NCI-H1105 (cell line): ENCODE results near the gene SAXO2.
"Not testable (repeated sequence)": the region's sequence is repeated elsewhere in the genome, so short reads cannot be mapped to it uniquely, and the experiment has no call there.

Source experiments
- DNase-seq: peaks from one replicate; lab custom pipeline; 2025; lab: John Stamatoyannopoulos, UW

Gene SAXO2

DNA sequence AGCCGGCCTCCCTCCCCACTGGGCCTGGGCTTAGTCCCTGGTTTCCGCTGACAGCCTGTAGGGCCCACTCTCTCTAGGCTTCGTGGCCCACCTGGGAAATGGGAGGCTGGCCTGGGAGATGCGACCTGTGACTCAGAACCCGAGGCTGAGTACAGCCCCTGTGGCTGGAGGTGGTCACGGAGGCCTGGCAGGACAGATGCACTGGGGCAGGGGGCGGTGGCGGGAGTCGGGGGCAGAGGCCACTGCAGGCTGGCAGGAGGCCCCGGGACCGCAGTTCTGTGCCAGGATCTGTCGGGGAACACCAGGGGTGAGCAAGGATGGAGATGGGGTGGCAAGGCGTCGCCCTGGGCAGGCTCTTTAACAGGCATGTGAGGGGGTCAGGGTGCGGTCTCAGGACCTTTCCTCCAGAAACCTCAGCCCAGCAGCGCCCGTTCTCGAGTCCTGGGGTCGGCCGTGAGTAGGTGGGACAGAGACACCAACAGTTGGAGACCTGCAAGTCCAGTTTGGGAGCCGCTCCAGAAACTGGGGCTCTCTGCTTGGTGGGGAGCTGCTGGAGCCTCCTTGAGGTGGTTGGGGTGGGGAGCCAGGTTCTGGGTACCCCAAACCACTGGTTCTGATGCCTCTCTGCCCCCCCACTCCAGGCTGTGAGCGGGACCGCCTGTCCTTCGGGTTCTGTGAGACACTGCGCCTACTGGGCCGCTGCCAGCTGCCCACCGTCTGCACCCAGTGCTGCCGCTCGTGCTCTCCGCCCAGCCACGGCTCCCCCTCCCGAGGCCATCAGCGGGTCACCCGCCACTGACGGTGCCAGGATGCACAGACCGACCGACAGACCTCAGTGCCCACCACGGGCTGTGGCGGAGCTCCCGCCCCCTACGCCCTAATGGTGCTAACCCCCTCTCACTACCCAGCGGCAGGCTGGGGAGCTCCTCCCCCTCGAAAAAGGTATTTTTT, 71.3 kb downstream of the SAXO2 start:
- DNase-seq: not testable (repeated sequence)
